GM12878 (cell line): Measurements from ENCODE around the gene IL31. TPM values are rescaled to one million over a fixed set of nuclear protein-coding genes. Genes with fewer than 3 reads are reported as not detected.

ENCODE experiments used
- BHLHE40 ChIP-seq, 2 experiments: fragments of 450-650 bp in 1 of 2; IDR thresholded peaks; 2 replicates each; pipeline ENCODE4 v1.6.1; 2011 to 2017; ENCODE audit warnings: low read depth in 2 of 2, borderline replicate concordance in 1 of 2, improper control_type of control experiment in 1 of 2, low read length in 1 of 2, mild to moderate bottlenecking in 1 of 2
- BMI1 ChIP-seq: fragments of 450-650 bp; IDR thresholded peaks from 2 replicates; pipeline ENCODE4 v1.6.1; 2016; ENCODE audit warnings: mild to moderate bottlenecking, moderate library complexity, borderline replicate concordance
- CBFB ChIP-seq: IDR thresholded peaks from 2 replicates; pipeline ENCODE4 v1.6.1; 2016; ENCODE audit warnings: antibody characterized with exemption, low read depth
- HCFC1 ChIP-seq: fragments of 150-350 bp; IDR thresholded peaks from 2 replicates; pipeline ENCODE4 v1.6.1; 2014; ENCODE audit warnings: low read length
- HDAC2 ChIP-seq: fragments of 200-600 bp; sonication (generic); IDR thresholded peaks from 2 replicates; pipeline ENCODE4 v1.6.1; 2017
- LARP7 ChIP-seq: fragments of 450-650 bp; IDR thresholded peaks from 2 replicates; pipeline ENCODE4 v1.6.1; 2017; ENCODE audit warnings: mild to moderate bottlenecking
- MTA3 ChIP-seq: IDR thresholded peaks from 2 replicates; pipeline ENCODE4 v1.6.1; 2012; ENCODE audit warnings: low read length, inconsistent platforms, borderline replicate concordance
- NFXL1 ChIP-seq: fragments of 450-650 bp; IDR thresholded peaks from 2 replicates; pipeline ENCODE4 v1.6.1; 2017; ENCODE audit warnings: antibody characterized with exemption, mild to moderate bottlenecking, borderline replicate concordance
- RAD51 ChIP-seq: fragments of 450-650 bp; IDR thresholded peaks from 2 replicates; pipeline ENCODE4 v1.6.1; 2016; ENCODE audit warnings: moderate library complexity, mild to moderate bottlenecking, inconsistent platforms
- RUNX3 ChIP-seq: IDR thresholded peaks from 2 replicates; pipeline ENCODE4 v1.6.1; 2012; ENCODE audit warnings: low read length, inconsistent platforms
- SIX5 ChIP-seq: IDR thresholded peaks from 2 replicates; pipeline ENCODE4 v1.6.1; 2011; ENCODE audit warnings: mild to moderate bottlenecking, low read depth, low read length, moderate library complexity; ENCODE audit not compliant: severe bottlenecking
- TCF3 ChIP-seq: IDR thresholded peaks from 2 replicates; pipeline ENCODE4 v1.6.1; 2012; ENCODE audit warnings: low read depth, mild to moderate bottlenecking, low read length, borderline replicate concordance; ENCODE audit not compliant: insufficient read depth
- ZNF274 ChIP-seq: IDR thresholded peaks from one replicate; pipeline ENCODE4 v1.8.0; 2011; ENCODE audit not compliant: insufficient read length, insufficient read depth
- polyA plus RNA-seq, 11 experiments: library from polyadenylated mRNA; depleted of rRNA in 4 of 11; unstranded in 6 of 11; stranded (reverse) in 5 of 11; fragments of >200 nt; fragmentation: Nextera tagmentation in 4 of 11; fragmentation: Illumina TruSeq in 1 of 11; extraction: Ambion mirVana in 4 of 11; extraction: Trizol in 1 of 11; gene quantifications; 1 replicate in 1 of 11; 2 replicates in 10 of 11; pipeline versions ENCODE4 v1.2.1 to v1.2.3, GENCODE V29; 2011 to 2016; ENCODE audit warnings: inconsistent platforms in 2 of 11, missing spikeins in 2 of 11, low read depth in 1 of 11
- total RNA-seq, 4 experiments: library from RNA; depleted of rRNA in 3 of 4; stranded (reverse); fragments of >200 nt in 3 of 4; fragmentation: Illumina TruSeq in 1 of 4; extraction: Trizol in 1 of 4; gene quantifications; 2 replicates each; pipeline versions ENCODE4 v1.2.1 to v1.2.3, GENCODE V29; 2013 to 2021
- TF ChIP-seq, protein P1 (sequence below): IDR thresholded peaks from 2 replicates; pipeline ENCODE4 v1.6.1; 2012; ENCODE audit warnings: mild to moderate bottlenecking, low read depth, low read length
- TF ChIP-seq, protein P2 (sequence below): IDR thresholded peaks from 2 replicates; pipeline ENCODE4 v1.6.1; 2011; ENCODE audit warnings: low read depth, low read length, improper control_type of control experiment, borderline replicate concordance
- TF ChIP-seq, protein P3 (sequence below): fragments of 450-650 bp; conservative IDR thresholded peaks from 2 replicates; pipeline ENCODE4 v1.6.1; 2017; ENCODE audit warnings: mild to moderate bottlenecking, moderate library complexity
- TF ChIP-seq, protein P4 (sequence below): fragments of 450-650 bp; IDR thresholded peaks from 2 replicates; pipeline ENCODE4 v1.6.1; 2014; ENCODE audit warnings: mild to moderate bottlenecking
- TF ChIP-seq, protein P5 (sequence below): IDR thresholded peaks from 2 replicates; pipeline ENCODE4 v1.6.1; 2012; ENCODE audit warnings: low read depth, low read length, improper control_type of control experiment
- TF ChIP-seq, protein P6 (sequence below): fragments of 450-650 bp; IDR thresholded peaks from 2 replicates; pipeline ENCODE4 v1.6.1; 2018; ENCODE audit warnings: borderline replicate concordance, mild to moderate bottlenecking; ENCODE audit not compliant: partially characterized antibody

Gene IL31
- total and polyA plus RNA-seq, 10 of the 15 experiments (the other 5 are each of a cell fraction or from before 2014, with no cell fraction given): not detected

DNA sequence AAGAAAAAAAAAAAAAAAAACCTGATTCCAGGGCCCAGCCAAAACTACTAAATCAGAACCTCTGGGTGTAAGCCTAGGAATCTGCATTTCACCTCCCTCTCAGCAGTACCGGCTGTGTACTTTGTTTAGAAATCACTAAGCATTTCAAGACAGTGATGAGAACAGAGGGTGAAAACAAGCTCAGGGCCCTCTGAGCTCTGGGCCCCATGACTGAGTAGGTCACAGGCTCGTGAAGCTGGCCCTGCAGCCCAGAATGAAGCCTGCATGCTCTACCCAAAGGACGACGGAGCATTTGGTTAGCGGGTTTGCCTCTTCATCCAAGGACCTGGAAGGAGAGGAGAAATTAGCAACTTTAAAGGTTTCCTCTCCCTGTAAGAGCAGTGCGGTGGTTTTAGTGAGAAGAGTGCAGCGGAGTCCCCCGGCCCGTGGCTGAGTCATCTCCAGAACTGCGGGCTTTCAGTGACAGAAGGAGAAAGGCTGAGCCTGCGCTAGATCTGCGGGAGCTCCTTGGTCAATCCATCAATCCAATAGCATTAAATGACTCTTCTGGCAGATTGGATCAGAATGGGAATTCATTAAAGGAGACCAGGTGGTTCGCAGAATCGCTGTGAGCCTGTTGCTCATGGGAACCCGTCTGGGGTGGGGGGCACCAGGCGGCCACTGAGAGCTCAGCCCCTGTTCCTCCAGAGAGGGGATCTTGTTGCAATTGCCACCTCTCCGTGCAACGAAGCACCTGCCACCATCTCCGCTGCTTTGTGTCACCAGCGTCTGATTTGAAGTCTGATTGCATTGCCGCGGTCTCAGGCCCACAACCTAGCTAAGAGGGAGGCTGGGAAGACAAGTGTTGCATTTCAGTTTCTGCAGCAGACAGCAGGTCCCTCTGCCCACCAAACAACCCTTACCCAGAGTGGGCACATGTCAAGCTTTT, 7.3 kb downstream of the IL31 start (continued):
- TF ChIP-seq, protein P1, sequence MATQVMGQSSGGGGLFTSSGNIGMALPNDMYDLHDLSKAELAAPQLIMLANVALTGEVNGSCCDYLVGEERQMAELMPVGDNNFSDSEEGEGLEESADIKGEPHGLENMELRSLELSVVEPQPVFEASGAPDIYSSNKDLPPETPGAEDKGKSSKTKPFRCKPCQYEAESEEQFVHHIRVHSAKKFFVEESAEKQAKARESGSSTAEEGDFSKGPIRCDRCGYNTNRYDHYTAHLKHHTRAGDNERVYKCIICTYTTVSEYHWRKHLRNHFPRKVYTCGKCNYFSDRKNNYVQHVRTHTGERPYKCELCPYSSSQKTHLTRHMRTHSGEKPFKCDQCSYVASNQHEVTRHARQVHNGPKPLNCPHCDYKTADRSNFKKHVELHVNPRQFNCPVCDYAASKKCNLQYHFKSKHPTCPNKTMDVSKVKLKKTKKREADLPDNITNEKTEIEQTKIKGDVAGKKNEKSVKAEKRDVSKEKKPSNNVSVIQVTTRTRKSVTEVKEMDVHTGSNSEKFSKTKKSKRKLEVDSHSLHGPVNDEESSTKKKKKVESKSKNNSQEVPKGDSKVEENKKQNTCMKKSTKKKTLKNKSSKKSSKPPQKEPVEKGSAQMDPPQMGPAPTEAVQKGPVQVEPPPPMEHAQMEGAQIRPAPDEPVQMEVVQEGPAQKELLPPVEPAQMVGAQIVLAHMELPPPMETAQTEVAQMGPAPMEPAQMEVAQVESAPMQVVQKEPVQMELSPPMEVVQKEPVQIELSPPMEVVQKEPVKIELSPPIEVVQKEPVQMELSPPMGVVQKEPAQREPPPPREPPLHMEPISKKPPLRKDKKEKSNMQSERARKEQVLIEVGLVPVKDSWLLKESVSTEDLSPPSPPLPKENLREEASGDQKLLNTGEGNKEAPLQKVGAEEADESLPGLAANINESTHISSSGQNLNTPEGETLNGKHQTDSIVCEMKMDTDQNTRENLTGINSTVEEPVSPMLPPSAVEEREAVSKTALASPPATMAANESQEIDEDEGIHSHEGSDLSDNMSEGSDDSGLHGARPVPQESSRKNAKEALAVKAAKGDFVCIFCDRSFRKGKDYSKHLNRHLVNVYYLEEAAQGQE: no peak
- TF ChIP-seq HCFC1 (no peak), HDAC2 (no peak), RAD51 (no peak), CBFB (no peak; the same call in 1 of the 2 replicates), SIX5 (no peak), RUNX3 (peak; percentile 82), BHLHE40 (IDR thresholded peaks at IDR 0.05; ENCODE audit: borderline replicate concordance in 1 of 2, low read depth in 2 of 2, low read length in 1 of 2) (peak; percentile 76 to 87; a peak in 3 of 4 replicates), TCF3 (0 out of 2 replicates have a peak, but pooled peaks have one; percentile 5), BMI1 (no peak), ZNF274 (no peak), NFXL1 (no peak), LARP7 (no peak), MTA3 (no peak)
- TF ChIP-seq, protein P2, sequence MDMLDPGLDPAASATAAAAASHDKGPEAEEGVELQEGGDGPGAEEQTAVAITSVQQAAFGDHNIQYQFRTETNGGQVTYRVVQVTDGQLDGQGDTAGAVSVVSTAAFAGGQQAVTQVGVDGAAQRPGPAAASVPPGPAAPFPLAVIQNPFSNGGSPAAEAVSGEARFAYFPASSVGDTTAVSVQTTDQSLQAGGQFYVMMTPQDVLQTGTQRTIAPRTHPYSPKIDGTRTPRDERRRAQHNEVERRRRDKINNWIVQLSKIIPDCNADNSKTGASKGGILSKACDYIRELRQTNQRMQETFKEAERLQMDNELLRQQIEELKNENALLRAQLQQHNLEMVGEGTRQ: no peak
- TF ChIP-seq, protein P3, sequence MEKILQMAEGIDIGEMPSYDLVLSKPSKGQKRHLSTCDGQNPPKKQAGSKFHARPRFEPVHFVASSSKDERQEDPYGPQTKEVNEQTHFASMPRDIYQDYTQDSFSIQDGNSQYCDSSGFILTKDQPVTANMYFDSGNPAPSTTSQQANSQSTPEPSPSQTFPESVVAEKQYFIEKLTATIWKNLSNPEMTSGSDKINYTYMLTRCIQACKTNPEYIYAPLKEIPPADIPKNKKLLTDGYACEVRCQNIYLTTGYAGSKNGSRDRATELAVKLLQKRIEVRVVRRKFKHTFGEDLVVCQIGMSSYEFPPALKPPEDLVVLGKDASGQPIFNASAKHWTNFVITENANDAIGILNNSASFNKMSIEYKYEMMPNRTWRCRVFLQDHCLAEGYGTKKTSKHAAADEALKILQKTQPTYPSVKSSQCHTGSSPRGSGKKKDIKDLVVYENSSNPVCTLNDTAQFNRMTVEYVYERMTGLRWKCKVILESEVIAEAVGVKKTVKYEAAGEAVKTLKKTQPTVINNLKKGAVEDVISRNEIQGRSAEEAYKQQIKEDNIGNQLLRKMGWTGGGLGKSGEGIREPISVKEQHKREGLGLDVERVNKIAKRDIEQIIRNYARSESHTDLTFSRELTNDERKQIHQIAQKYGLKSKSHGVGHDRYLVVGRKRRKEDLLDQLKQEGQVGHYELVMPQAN: no peak
- TF ChIP-seq, protein P4, sequence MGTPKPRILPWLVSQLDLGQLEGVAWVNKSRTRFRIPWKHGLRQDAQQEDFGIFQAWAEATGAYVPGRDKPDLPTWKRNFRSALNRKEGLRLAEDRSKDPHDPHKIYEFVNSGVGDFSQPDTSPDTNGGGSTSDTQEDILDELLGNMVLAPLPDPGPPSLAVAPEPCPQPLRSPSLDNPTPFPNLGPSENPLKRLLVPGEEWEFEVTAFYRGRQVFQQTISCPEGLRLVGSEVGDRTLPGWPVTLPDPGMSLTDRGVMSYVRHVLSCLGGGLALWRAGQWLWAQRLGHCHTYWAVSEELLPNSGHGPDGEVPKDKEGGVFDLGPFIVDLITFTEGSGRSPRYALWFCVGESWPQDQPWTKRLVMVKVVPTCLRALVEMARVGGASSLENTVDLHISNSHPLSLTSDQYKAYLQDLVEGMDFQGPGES: no peak
- TF ChIP-seq, protein P5, sequence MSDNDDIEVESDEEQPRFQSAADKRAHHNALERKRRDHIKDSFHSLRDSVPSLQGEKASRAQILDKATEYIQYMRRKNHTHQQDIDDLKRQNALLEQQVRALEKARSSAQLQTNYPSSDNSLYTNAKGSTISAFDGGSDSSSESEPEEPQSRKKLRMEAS: no peak
- TF ChIP-seq, protein P6, sequence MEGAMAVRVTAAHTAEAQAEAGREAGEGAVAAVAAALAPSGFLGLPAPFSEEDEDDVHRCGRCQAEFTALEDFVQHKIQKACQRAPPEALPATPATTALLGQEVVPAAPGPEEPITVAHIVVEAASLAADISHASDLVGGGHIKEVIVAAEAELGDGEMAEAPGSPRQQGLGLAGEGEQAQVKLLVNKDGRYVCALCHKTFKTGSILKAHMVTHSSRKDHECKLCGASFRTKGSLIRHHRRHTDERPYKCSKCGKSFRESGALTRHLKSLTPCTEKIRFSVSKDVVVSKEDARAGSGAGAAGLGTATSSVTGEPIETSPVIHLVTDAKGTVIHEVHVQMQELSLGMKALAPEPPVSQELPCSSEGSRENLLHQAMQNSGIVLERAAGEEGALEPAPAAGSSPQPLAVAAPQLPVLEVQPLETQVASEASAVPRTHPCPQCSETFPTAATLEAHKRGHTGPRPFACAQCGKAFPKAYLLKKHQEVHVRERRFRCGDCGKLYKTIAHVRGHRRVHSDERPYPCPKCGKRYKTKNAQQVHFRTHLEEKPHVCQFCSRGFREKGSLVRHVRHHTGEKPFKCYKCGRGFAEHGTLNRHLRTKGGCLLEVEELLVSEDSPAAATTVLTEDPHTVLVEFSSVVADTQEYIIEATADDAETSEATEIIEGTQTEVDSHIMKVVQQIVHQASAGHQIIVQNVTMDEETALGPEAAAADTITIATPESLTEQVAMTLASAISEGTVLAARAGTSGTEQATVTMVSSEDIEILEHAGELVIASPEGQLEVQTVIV: no peak
